Activated CD8-positive, alpha-beta memory T cell treated with anti-CD3 and anti-CD28 coated beads for 36 hours (primary cell): ENCODE results near the gene R3HDM4. TPM values are rescaled to one million over a fixed set of nuclear protein-coding genes. Genes with fewer than 3 reads are reported as not detected.
"Not testable (repeated sequence)": the region's sequence is repeated elsewhere in the genome, so short reads cannot be mapped to it uniquely, and the experiment has no call there.

Source experiments
- CTCF ChIA-PET: fragments of 350-600 bp; sonication (Branson Sonifier 250); formaldehyde crosslinking; loops from one replicate; lab custom pipeline; 2021; ENCODE audit warnings: antibody characterized with exemption; lab: Charles Lee
- POLR2A ChIA-PET: fragments of 350-600 bp; sonication (Branson Sonifier 250); formaldehyde crosslinking; loops from one replicate; lab custom pipeline; 2021; ENCODE audit warnings: antibody characterized with exemption; lab: Charles Lee
- total RNA-seq, 2 experiments: library from RNA; stranded (reverse); gene quantifications; one replicate each; pipeline ENCODE4 v1.2.3, GENCODE V29; 2021

Gene R3HDM4
- total RNA-seq, 2 experiments from 2014 or later = 55.8 to 56.9 TPM

DNA sequence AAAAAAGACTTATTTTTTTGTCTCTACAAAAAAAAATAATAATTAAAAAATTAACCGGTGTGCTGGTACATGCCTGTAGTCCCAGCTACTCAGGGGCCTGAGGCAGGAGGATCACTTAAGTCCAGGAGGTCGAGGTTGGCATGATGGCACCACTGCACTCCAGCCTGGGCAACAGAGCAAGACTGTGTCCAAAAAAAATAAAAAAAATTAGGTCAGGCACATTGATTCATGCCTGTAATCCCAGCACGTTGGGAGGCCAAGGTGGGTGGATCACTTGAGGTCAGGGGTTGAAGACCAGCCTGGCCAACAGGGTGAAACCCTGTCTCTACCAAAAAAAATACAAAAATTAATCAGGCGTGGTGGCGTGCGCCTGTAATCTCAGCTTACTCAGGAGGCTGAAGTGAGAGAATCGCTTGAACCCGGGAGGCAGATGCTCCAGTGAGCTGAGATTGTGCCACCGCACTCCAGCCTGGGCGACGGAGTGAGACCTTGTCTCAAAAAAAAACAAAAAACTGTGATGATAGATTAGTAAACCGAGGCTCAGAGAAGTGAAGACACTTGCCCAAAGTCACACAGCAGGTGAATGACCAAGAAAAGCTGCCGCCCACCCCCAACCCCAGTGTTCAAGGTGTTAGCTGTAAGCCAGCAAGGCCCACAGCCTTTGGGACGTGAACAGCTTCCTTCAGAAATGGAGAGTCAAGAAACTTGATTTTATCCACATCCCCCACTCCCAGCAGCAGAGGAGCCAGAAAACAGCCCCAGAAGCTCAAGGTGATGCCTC is 10.4 kb downstream of the R3HDM4 start:
- ChIA-PET CTCF (interaction anchor here (0.6 to 1.2 kb wide), 3 partner anchors 9 to 226 kb away, joined by 3 to 4 read pairs (median 3); partner anchors contain the start of genes MED16 and RNU6-9), POLR2A (interaction anchor here (0.9 kb wide), 1 partner anchor 10 kb away, joined by 4 read pairs; the partner anchor contains the start of genes MED16 and RNU6-9)

DNA sequence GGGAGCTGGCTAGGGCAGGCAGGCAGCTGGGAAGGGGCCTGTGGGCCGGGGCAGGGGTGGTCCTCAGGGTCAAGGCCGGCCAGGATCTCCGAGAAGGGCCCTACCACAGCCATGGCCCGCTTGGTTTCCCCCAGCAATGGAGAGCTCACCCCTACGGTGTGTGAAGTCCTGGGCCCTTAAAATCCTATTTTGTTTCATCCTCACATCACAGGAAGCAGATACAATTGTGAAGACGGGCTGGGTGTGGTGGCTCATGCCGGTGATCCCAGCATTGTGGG is 11.0 kb downstream of the R3HDM4 start:
- ChIA-PET CTCF (interaction anchor here (0.6 to 1.2 kb wide), 2 partner anchors 13 to 227 kb away, joined by 3 read pairs; no protein-coding TSS in a partner anchor), POLR2A (no interaction called here)

DNA sequence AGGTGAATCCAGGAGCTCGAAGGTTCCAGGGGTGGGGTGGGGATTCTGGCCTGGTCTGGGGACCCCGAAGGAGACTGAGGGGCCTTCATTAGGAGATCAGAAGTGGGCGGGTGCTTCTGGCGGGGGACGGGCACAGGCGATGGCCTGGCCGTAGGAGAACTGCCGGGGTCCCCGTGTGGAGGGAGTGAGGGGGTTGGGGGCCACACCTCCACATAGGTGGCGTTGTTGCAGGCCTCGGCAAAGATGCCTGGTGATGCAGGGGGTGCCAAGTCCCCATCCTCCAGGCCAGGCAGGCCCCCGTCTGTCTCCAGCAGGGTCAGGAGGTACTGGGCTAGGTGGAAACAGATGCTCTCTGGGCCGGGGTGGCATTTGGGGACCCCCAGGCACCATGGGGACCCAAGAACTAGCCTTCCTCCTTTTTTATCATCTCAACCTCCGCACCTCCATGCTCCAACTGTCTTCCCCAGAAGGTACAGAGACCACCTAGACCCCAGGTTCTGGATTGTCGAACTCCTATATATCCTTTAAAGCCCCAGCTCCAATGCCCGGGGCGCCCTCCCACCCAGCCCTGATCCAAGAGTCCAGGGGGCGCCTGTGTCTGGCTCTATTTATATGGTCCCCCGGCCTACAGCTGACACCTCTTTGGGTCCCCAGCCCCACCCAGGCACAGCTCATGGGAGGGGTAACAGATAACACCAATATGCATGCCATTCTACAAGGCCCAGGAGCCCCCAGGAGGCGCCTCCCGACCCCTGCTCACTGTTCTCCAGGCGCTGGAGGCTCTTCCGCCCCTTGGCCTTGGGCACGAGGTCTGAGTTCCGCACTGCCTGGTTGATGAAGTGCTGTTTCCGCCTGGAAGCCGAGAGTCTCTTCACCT is 11.6 kb downstream of the R3HDM4 start:
- CTCF ChIA-PET = interaction anchor here (0.6 kb wide), 1 partner anchor 228 kb away, joined by 3 read pairs; no protein-coding TSS in a partner anchor
- POLR2A ChIA-PET = no interaction called here

DNA sequence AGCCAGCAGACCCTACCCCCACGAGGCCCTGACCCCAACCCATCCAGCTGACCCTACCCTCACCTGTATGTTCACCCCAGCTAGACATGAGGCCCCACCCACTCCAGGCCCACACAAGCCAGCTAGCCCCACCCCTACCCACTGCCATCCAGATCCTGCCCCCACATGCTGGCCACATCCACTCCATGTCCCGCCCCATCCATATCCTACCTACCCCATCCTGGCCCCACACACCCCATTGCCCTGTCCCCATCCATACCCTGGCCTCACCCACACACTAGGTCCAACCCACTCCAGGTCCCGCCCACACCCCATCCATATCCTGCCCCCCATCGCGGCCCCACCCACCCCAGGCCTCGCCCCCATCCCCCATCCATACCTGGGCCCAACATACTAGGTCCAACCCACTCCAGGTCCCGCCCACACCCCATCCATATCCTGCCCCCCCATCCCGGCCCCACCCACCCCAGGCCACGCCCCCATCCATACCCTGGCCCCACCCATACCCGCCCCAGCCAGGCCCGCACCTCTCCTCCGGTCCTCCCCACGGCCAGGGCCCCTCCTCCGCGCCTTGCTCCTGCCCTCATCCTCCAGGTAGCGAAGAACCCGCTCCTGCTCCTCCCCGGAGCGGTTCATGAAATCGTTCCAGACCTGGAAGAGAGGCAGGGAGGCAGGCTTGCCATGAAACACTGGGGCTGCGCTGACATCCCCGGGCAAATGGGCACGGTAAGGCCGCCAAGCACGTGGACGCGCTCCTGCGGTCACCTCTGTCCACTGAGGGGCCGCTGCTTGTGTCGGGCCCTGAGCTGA is 12.5 kb downstream of the R3HDM4 start:
- ChIA-PET CTCF (no interaction called here), POLR2A (no interaction called here)

GRCh38 chr19:900043-900301 is 13.0 kb downstream of the R3HDM4 start:
- CTCF ChIA-PET = no interaction called here
- POLR2A ChIA-PET = no interaction called here

- ChIA-PET POLR2A (no interaction called here), CTCF (no interaction called here)
These were observed 13.5 kb downstream of the R3HDM4 start for GRCh38 chr19:899336-900042.

- ChIA-PET POLR2A (no interaction called here), CTCF (no interaction called here)
These were observed 14.4 kb downstream of the R3HDM4 start for GRCh38 chr19:898663-899062.

GRCh38 chr19:897442-898039 is 15.5 kb downstream of the R3HDM4 start:
- ChIA-PET POLR2A (no interaction called here), CTCF (no interaction called here)

- ChIA-PET CTCF (interaction anchor here (0.8 to 1.3 kb wide), 2 partner anchors 33 to 92 kb away, joined by 3 read pairs; no protein-coding TSS in a partner anchor), POLR2A (no interaction called here)
These were observed 16.0 kb downstream of the R3HDM4 start for GRCh38 chr19:896999-897398.

- ChIA-PET CTCF (interaction anchor here (0.8 to 1.3 kb wide), 2 partner anchors 33 to 92 kb away, joined by 3 read pairs; no protein-coding TSS in a partner anchor), POLR2A (no interaction called here)
These were observed 16.6 kb downstream of the R3HDM4 start for GRCh38 chr19:896434-896833.

DNA sequence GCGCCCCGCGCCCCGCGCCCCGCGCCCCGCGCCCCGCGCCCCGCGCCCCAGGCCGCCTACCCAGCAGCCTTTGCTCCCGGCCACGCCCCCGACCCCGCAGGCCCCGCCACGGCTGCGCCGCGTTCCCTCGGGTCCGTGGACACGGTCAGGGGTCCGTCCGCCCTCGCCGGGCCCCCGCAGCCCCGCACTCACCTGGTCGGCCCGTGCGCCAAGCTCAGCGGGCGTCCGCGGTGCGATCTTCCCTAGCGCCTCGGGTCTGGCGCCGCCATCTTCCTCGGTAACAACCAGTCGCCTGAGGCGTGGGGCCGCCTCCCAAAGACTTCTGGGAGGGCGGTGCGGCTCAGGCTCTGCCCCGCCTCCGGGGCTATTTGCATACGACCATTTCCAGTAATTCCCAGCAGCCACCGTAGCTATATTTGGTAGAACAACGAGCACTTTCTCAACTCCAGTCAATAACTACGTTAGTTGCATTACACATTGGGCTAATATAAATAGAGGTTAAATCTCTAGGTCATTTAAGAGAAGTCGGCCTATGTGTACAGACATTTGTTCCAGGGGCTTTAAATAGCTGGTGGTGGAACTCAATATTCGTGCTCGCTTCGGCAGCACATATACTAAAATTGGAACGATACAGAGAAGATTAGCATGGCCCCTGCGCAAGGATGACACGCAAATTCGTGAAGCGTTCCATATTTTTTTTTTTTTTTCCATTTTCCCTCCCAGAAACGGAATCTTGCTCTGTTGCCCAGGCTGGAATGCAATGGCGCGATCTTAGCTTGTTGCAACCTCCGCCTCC is 19.9 kb downstream of the R3HDM4 start, which contains the start of the genes MED16 and RNU6-9:
MED16 (minus strand) TSS at position 294 of the 796 bp plus-strand sequence. CDS start 2,056 bp downstream, outside the sequence.
RNU6-9 (plus strand) TSS at position 591 of the 796 bp plus-strand sequence.
- ChIA-PET POLR2A (interaction anchor here (0.6 to 1.4 kb wide), 6 partner anchors 10 to 1072 kb away, joined by 3 to 5 read pairs (median 4); no protein-coding TSS in a partner anchor), CTCF (interaction anchor here (0.8 to 2.3 kb wide), 5 partner anchors 10 to 91 kb away, joined by 3 to 7 read pairs (median 3); partner anchors contain the start of gene WDR18)

- ChIA-PET CTCF (interaction anchor here (0.8 to 2.3 kb wide), 4 partner anchors 16 to 92 kb away, joined by 3 to 7 read pairs (median 3); partner anchors contain the start of gene WDR18), POLR2A (interaction anchor here (0.6 to 1.4 kb wide), 3 partner anchors 11 to 28 kb away, joined by 3 to 4 read pairs (median 4); no protein-coding TSS in a partner anchor)
These were observed 20.7 kb downstream of the R3HDM4 start for GRCh38 chr19:892243-892893.

DNA sequence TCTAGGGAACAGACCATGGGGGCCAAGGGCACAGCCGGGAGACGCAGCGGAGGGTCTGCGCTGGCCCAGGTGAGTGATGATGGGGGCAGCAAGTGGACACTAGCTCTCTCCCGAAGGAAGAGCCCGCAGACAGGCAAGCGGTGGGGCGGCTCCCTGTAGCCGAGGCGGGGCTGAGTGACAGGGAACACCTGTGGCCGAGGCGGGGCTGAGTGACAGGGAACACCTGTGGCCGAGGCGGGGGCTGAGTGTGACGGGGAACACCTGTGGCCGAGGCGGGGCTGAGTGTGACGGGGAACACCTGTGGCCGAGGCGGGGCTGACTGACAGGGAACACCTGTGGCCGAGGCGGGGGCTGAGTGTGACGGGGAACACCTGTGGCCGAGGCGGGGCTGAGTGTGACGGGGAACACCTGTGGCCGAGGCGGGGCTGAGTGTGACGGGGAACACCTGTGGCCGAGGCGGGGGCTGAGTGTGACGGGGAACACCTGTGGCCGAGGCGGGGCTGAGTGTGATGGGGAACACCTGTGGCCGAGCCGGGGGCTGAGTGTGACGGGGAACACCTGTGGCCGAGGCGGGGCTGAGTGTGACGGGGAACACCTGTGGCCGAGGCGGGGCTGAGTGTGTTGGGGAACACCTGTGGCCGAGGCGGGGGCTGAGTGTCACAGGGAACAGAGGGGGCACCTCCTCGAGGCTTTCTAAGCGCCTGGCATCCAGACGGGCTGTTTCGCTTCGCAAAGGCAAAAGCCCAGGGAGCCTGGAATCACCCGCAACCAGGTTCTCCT is 21.4 kb downstream of the R3HDM4 start:
- CTCF ChIA-PET = interaction anchor here (2.3 kb wide), 1 partner anchor 16 kb away, joined by 7 read pairs; no protein-coding TSS in a partner anchor
- POLR2A ChIA-PET = not testable (repeated sequence)

DNA sequence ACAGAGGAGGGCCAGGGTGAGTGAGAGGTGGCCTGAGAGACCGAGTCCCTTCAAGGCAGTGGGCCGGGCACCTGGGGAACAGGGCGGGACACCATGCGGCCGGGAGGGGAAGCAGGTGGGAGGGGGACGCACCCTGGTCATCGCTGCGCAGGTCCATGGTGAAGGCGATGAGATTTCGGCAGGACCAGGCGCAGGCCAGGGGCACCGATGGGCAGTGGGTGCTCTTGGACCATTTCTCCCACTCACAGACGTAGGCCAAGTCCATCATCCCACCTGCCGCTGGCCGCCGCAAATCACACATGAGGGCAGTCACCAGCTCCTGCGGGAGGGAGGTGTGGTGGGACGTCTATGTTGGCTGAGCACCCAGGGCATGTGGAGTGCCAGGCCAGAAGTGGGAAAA is 22.2 kb downstream of the R3HDM4 start:
- CTCF ChIA-PET = no interaction called here
- POLR2A ChIA-PET = no interaction called here

DNA sequence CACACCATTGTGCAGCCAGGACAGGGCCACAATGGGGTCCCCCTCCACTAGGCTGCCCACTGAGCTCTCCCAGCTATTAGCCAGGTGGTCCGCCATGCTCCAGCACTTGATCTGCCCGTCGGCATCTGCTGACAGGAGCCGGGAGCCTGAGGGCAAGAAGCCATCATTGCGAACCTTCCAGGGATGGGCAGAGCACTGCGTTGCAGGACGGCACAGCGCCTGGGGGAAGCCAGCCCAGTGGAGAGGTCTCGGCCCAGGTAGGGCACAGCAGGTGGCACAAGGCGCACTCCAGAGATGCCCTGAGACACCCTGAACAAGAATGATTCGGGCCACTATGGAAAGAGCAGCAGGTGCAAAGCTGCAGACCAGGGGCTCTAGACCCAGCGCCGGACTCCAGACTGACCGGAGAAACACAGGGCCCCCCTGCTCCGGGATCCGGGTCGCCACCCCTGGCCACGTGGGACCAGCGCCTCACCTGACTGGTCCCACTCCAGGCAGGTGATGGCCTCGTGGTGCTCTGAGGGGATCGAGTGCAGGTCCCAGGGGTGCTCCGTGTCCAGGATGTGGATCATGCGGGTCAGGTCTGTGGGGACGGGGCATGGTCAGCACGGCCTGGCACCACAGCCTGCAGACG is 23.2 kb downstream of the R3HDM4 start:
- ChIA-PET POLR2A (no interaction called here), CTCF (interaction anchor here (1.1 to 1.4 kb wide), 2 partner anchors 13 to 26 kb away, joined by 3 to 4 read pairs; no protein-coding TSS in a partner anchor)
